Stimulated activated CD8-positive, alpha-beta memory T cell treated with anti-CD3 and anti-CD28 coated beads, Interleukin-7, amount 100 ng/mL, for 1 hour (primary cell): ENCODE data around the gene RALBP1.

Experiments
- DNase-seq, 2 donors: peaks; one replicate each; pipeline ENCODE4 v3.0.0-alpha.2; 2020; ENCODE audit warnings: low read depth in 2 of 2

The RALBP1 gene

GRCh38 chr18:9547782-9548181, 72.5 kb downstream of the RALBP1 start:
- no peak for DNase-seq

GRCh38 chr18:9549405-9549804, 74.1 kb downstream of the RALBP1 start:
- no peak for DNase-seq

GRCh38 chr18:9550429-9550828, 75.1 kb downstream of the RALBP1 start:
- DNase-seq = no peak

GRCh38 chr18:9552191-9552590, 76.9 kb downstream of the RALBP1 start:
- DNase-seq = no peak

- DNase-seq = no peak
Observed at GRCh38 chr18:9552616-9553015, 77.3 kb downstream of the RALBP1 start.

- DNase-seq = no peak
Observed at GRCh38 chr18:9557250-9557943, 82.1 kb downstream of the RALBP1 start.

- no peak for DNase-seq
Observed at GRCh38 chr18:9558387-9559064, 83.2 kb downstream of the RALBP1 start.

GRCh38 chr18:9559253-9559652, 83.9 kb downstream of the RALBP1 start:
- no peak for DNase-seq

- no peak for DNase-seq
Observed at GRCh38 chr18:9561759-9562158, 86.4 kb downstream of the RALBP1 start.

- DNase-seq = no peak
Observed at GRCh38 chr18:9562584-9562983, 87.3 kb downstream of the RALBP1 start.

- DNase-seq = no peak
Observed at GRCh38 chr18:9563331-9563730, 88.0 kb downstream of the RALBP1 start.

- no peak for DNase-seq
Observed at GRCh38 chr18:9565407-9565806, 90.1 kb downstream of the RALBP1 start.

GRCh38 chr18:9568186-9568585, 92.9 kb downstream of the RALBP1 start:
- DNase-seq = no peak

GRCh38 chr18:9569178-9569577, 93.9 kb downstream of the RALBP1 start:
- no peak for DNase-seq

GRCh38 chr18:9570255-9570654, 94.9 kb downstream of the RALBP1 start:
- DNase-seq = no peak

- DNase-seq = no peak
Observed at GRCh38 chr18:9571546-9571945, 96.2 kb downstream of the RALBP1 start.

- no peak for DNase-seq
Observed at GRCh38 chr18:9574473-9575115, 99.3 kb downstream of the RALBP1 start.

GRCh38 chr18:9575558-9575957, 100.2 kb downstream of the RALBP1 start:
- no peak for DNase-seq

- DNase-seq = no peak
Observed at GRCh38 chr18:9577361-9577760, 102.0 kb downstream of the RALBP1 start.

- no peak for DNase-seq
Observed at GRCh38 chr18:9578306-9578705, 103.0 kb downstream of the RALBP1 start.

- DNase-seq = no peak
Observed at GRCh38 chr18:9581667-9582066, 106.4 kb downstream of the RALBP1 start.

GRCh38 chr18:9586814-9587213, 111.5 kb downstream of the RALBP1 start:
- DNase-seq = no peak
